ENCODE results near the gene FNDC11. TPM values are rescaled to one million over a fixed set of nuclear protein-coding genes. Genes with fewer than 3 reads are reported as not detected.

The FNDC11 gene
- polyA plus RNA-seq, 6 donors from 2014 or later: 0.08 to 5.2 (median 1.8) TPM

DNA sequence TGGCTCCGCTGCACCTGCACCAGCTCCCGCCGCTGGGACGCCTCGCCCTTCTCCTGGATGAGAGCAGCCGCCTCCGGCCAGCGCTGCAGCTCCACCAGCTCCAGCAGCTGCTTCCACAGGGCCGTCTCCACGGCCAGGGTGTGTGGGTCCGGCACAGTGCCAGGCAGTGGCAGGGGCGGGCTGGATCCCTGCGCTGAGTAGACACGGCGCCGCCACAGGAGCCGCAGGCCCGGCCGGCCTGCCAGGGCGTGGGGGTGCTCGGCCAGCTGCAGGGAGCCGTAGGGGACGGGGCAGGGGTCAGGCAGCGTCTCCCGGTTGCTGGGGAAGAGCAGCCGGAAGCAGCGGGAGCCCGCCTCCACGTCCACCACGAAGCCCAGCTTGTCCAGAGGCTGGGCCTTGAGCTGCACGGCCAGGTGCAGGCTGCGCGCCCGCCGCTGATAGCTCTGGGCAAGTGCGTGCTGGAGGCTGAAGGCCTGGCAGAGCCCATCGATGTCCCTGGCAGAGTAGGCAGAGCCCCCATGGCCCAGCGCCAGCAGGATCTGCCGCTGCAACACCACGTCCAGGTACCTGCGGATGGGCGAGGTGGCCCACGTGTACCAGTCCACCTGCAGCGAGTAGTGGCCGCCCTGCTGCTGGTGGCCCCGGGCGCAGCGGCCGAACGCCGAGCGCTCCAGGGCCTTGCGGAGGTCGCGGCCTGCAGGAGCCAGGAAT, 9.4 kb downstream of the FNDC11 start:
- Mint-ChIP-seq H3K9me3 (peaks cover 0 to 2% (median 0%) of the 10 kb centered on the region in 7 donors), H3K36me3 (peaks cover 0 to 6% of the 10 kb centered on the region in 2 donors), H3K27ac (no peak overlapping the region), H3K4me1 (peaks cover 13 to 22% (median 17%) of the 10 kb centered on the region in 3 donors), H3K27me3 (no peaks in the 10 kb centered on the region), H3K4me3 (no peak overlapping the region)
- DNase-seq (no peak), ATAC-seq (ENCODE audit: low read depth in 2 of 2) (no peak)

DNA sequence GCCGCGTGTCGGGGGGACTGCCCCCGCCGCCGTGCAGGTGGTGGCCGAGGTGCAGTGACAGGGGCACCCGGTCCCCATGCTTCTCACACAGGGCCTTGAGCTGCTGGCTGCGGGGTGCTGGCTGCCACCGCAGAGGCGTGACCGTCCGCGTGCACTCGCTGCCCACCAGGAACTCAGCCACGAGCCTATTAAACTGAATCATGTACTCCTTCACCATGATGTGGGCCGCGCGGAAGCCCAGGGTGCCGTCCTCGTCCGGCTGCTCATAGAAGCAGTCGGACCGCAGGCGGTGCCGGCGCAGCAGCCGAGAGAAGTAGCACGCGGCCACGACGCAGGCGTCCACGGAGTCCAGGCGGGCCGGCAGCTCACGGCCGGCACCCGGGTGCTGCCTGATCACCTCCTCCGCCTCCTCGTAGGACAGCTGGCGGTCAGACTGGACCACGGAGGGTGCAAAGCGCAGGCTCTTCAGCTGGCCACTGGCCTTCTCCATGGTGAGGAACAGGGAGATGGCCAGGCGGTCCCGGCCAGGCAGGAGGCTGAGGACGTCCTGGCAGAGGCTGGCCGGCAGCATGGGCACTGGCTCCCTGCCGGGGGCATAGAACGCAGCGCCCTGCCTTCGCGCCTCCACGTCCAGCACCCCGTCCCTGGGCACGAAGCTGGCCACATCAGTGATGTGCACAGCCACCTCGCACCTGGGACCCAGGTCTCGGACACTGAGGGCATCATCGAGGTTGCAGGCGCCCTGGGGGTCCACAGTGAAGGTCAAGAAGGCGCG, 10.3 kb downstream of the FNDC11 start:
- Mint-ChIP-seq H3K9me3 (peaks cover 0 to 2% (median 0%) of the 10 kb centered on the region in 7 donors), H3K4me3 (peak overlapping the region in 1 of 8 donors; percentile 42), H3K36me3 (peaks cover 0 to 6% of the 10 kb centered on the region in 2 donors), H3K27me3 (no peaks in the 10 kb centered on the region), H3K27ac (no peak overlapping the region), H3K4me1 (peaks cover 15 to 25% (median 22%) of the 10 kb centered on the region in 3 donors)
- DNase-seq (no peak), ATAC-seq (ENCODE audit: low read depth in 2 of 2) (no peak)

DNA sequence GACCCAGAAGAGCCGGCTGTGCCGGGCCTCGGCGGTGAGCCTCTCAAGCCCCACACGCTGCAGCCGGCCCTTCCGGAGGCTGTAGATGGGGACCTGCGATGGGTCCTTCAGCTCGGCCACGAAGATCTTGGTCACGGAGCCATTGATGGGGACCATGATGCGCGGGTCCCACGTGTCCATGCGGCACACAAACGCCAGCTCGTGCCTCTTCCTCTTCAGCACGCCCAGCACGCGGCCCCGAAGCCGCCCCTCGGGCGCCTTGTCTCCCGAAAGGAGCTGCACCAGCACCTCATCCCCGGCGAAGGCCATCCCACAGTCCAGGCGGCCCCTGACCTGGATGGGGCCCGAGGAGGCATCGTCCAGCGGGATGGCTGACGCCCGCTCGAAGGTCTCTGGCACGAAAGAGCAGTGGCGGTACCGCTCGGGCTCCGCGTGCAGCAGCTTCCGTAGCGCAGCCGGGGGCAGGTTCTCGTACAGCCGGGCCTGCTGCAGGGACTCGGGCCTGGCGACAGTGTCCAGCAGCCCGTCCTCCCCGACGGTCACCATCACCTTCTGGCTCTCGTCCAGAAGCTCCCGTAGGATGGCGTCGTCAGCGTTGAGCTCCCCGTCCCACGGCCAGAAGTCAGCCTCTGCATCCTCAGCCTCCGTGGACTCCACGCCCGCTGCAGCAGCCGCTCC, 11.2 kb downstream of the FNDC11 start:
- no peak for ATAC-seq (ENCODE audit: low read depth in 2 of 2)
- peak overlapping the region in 1 of 6 donors; percentile 82 for H3K27ac Mint-ChIP-seq
- H3K27me3 Mint-ChIP-seq: no peaks in the 10 kb centered on the region
- no peak overlapping the region for H3K4me3 Mint-ChIP-seq
- H3K4me1 Mint-ChIP-seq: peaks cover 22 to 34% (median 24%) of the 10 kb centered on the region in 3 donors
- peaks cover 0 to 5% of the 10 kb centered on the region in 2 donors for H3K36me3 Mint-ChIP-seq
- H3K9me3 Mint-ChIP-seq: peaks cover 0 to 2% (median 0%) of the 10 kb centered on the region in 7 donors
- DNase-seq: no peak

DNA sequence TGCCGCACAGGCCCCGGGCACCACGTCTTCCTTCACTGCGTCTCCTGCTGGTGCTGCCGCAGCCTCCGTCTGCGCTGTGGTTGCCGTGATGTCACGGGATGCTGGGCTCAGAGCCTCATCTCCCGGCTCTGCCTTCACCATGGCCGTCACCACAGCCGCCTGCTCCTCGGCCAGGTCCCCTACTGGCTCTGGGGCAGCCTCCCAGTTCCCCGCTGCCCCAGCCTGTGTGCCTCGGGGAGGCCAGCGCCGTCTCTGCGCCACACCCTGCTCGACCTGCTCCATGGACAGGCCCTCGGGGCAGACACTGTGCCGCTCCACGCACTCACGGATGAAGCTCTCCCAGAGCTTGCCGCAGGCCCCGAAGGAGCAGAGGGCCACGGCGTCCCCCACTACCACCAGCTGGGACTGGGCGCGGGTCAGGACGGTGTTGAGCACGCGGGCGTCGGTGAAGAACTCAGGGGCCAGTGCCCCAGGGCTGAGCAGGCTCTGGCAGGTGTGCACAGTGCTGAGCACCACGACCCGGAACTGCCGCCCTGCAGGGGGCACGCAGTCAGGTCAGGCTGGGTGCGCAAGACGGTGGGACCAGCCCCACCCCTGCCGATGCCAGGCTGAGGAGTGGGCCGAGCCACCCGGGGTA, 11.9 kb downstream of the FNDC11 start:
- H3K27me3 Mint-ChIP-seq: no peaks in the 10 kb centered on the region
- H3K27ac Mint-ChIP-seq: peak overlapping the region in 2 of 6 donors; percentile 63 to 82
- peak overlapping the region in 1 of 8 donors; percentile 25 for H3K4me3 Mint-ChIP-seq
- no peak for ATAC-seq (ENCODE audit: low read depth in 2 of 2)
- H3K36me3 Mint-ChIP-seq: no peaks in the 10 kb centered on the region
- H3K9me3 Mint-ChIP-seq: no peaks in the 10 kb centered on the region
- H3K4me1 Mint-ChIP-seq: peaks cover 20 to 30% (median 22%) of the 10 kb centered on the region in 3 donors
- no peak for DNase-seq

DNA sequence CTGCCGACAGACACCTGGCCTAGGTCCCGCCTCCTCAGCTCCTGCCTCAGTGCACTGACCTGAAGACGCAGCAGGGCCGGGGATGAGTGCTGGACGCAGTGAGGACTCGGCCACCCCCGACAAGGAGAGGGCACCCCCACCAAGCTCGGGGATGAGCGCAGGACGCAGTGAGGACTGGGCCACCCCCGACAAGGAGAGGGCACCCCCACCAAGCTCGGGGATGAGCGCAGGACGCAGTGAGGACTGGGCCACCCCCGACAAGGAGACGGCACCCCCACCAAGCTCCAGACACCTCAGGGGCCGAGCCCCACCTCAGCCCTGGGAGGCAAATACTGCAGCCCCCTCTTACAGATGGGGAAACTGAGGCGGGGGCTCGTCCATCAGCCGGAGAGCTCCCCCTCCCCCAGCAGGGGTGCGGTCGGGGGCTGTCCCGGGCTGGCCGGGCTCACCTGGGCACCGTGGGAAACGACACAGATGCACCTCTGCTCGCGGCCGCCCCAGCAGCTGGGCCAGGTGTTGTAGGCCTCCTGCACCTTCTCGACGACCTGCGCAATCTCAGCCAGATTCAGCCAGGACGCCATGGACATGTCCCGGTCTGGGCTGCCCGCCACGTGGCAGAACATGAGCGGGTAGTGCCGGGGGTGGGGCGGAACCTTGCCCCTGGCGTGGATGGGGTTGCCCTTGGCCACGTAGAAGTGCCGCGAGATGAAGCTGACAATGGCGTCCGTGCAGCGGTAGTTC, 12.6 kb downstream of the FNDC11 start:
- Mint-ChIP-seq H3K4me1 (peaks cover 20 to 30% (median 22%) of the 10 kb centered on the region in 3 donors), H3K27me3 (no peaks in the 10 kb centered on the region), H3K4me3 (peak overlapping the region in 6 of 8 donors; percentile 39 to 90 (median 84)), H3K36me3 (no peaks in the 10 kb centered on the region), H3K27ac (no peak overlapping the region), H3K9me3 (no peaks in the 10 kb centered on the region)
- no peak for ATAC-seq (ENCODE audit: low read depth in 2 of 2)
- no peak for DNase-seq

DNA sequence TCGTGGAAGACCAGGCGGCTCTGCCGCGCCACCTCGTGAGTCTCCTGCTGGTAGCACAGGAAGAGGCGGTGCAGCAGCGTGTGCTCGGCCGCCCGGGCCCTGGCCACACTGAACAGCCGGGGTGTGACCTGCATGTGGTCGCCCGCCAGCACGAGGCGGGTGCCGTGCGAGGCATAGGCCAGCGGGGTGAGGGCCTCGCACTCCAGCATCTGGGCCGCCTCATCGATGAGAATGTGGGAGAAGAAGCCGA, 13.1 kb downstream of the FNDC11 start:
- H3K9me3 Mint-ChIP-seq: no peaks in the 10 kb centered on the region
- H3K4me3 Mint-ChIP-seq: peak overlapping the region in 7 of 8 donors; percentile 39 to 93 (median 85)
- DNase-seq (peak; percentile 35), ATAC-seq (ENCODE audit: low read depth in 2 of 2) (peak; percentile 7 to 12)
- H3K36me3 Mint-ChIP-seq: no peaks in the 10 kb centered on the region
- peak overlapping the region in 2 of 6 donors; percentile 76 to 88 for H3K27ac Mint-ChIP-seq
- H3K27me3 Mint-ChIP-seq: no peaks in the 10 kb centered on the region
- peaks cover 20 to 30% (median 22%) of the 10 kb centered on the region in 3 donors for H3K4me1 Mint-ChIP-seq

DNA sequence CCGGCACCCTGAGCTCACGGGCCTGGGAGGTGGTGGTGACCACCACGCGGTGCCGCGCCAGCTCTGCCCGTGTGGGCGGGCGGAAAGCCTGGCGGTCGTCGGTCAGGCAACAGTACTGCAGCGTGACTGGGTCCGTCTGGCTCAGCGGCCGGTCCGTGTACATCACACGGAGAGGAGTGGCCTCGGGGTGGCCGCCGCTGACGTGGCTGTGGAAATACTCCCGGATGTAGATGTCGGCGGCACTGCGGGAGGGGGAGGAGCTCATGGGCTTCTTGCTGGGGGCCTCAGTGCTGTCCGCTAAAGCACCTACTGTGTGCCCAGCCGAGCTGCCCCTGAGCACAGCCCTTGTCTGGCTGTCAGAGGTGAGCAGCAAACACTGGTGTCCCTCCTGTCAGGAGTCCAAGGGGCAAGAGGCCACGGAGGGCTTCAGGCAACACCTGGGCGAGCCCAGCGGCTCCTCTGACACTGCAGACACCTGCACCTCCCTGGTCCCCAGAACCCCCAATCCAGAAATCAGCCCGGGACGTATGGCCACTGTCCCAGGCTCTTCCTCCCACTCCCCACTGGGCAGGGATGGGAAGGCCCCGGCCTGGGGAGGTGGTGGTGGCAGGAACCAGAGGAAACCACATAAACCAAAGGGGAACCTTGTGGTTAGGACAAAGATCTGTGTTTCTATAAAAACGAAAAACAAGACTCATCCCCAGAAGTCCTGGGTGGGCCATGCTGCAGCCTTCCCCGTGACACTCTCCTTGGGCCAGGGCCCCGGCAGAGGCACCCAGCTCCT, 13.6 kb downstream of the FNDC11 start:
- peak; percentile 76 for DNase-seq
- no peaks in the 10 kb centered on the region for H3K9me3 Mint-ChIP-seq
- H3K4me1 Mint-ChIP-seq: peaks cover 20 to 30% (median 22%) of the 10 kb centered on the region in 3 donors
- no peaks in the 10 kb centered on the region for H3K27me3 Mint-ChIP-seq
- H3K4me3 Mint-ChIP-seq: peak overlapping the region; percentile 84 to 93 (median 88)
- ATAC-seq (ENCODE audit: low read depth in 2 of 2): peak; percentile 79 to 82
- H3K27ac Mint-ChIP-seq: peak overlapping the region; percentile 66 to 92 (median 82)
- H3K36me3 Mint-ChIP-seq: no peaks in the 10 kb centered on the region

DNA sequence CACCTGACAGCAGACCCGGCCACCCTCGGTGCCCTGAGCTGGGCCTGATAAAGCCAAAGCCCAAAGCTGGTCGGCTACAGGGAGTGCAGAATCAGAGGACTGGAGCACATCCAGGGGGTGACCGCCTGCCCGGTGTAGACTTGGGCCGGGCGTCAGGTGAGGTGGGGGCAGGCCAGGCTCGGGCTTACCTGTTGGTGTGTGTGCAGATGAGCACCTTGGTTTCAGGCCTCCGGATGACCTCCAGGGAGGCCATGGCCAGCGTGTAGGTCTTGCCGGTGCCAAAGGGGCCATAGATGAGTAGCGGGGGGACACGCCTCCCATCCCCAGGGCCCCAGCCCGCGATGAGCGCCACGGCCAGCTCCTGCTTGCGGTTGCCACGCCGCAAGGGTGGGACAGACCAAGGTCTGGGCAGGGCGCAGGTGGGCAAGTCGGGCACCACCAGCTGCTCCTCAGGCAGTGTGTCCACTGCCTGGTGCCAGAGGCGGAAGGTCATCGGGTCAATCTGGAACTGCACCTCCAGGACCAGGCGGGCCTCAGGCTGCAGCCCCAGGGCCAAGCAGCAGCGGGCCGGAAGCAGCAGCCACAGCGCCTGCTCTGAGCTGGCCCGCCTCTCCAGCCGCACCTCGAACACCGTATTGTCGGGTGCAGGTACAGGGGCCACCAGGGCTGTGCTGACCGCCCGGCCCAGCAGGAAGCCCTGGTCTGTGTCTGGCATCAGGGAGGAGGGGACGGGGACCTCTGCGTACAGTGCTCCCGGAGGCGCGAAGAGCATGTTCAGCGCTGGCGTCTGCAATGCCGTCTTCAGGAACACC, 14.4 kb downstream of the FNDC11 start:
- H3K9me3 Mint-ChIP-seq: no peaks in the 10 kb centered on the region
- peak; percentile 3 to 8 for ATAC-seq (ENCODE audit: low read depth in 2 of 2)
- peaks cover 20 to 31% (median 22%) of the 10 kb centered on the region in 3 donors for H3K4me1 Mint-ChIP-seq
- H3K27ac Mint-ChIP-seq: peak overlapping the region; percentile 66 to 92 (median 82)
- H3K27me3 Mint-ChIP-seq: no peaks in the 10 kb centered on the region
- H3K36me3 Mint-ChIP-seq: no peaks in the 10 kb centered on the region
- peak overlapping the region; percentile 84 to 93 (median 88) for H3K4me3 Mint-ChIP-seq
- no peak for DNase-seq

DNA sequence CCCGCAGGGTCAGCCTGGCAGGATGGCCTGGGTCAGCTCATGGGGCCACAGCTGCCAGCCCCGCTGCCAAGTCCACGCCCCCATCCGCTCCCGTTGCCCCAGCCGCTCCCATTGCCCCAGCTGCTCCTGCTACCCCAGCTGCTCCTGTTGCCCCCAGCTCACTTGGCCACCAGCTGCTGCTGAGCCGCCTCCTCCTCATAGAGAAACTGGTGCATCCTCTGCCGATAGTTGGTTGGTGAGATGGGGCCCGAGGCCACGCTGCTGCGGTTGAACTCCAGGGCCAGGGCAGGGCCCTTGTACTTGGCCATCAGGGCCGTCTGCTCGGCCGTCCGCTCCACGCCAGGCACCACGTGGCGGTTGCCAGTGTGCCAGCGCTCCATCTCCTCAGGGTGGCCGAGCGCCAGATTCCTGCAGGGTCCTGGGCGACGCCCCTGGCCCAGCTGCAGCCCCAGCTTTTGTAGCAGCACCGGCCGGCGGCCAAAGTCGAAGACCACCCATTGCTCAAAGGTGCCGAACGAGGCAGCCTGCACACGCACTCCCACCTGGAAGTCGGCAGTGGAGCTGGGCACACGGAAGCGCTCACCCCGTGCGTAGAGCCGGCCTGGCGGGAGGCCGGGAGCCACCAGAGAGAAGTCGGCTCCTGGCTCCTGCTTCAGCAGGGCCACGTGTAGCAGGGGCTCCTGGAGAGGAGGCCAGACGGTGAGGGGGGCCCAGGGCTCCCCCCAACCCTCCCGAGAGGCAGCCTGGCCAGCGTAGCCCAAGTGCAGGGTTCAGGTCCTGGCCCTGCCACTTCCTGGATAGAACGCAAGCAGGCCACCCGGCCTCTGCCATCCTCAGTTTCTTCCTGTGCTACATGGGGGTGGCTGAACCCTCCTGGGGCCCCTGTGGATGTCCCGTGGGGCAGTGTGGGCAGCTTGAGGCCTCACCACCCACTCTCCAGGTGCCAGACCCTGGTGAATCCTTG, 15.3 kb downstream of the FNDC11 start:
- H3K27me3 Mint-ChIP-seq: no peaks in the 10 kb centered on the region
- H3K4me3 Mint-ChIP-seq: peak overlapping the region; percentile 52 to 93 (median 82)
- peaks cover 22 to 35% (median 28%) of the 10 kb centered on the region in 3 donors for H3K4me1 Mint-ChIP-seq
- DNase-seq: no peak
- no peaks in the 10 kb centered on the region for H3K36me3 Mint-ChIP-seq
- H3K9me3 Mint-ChIP-seq: no peaks in the 10 kb centered on the region
- H3K27ac Mint-ChIP-seq: peak overlapping the region in 2 of 6 donors; percentile 67 to 76
- ATAC-seq (ENCODE audit: low read depth in 2 of 2): no peak

DNA sequence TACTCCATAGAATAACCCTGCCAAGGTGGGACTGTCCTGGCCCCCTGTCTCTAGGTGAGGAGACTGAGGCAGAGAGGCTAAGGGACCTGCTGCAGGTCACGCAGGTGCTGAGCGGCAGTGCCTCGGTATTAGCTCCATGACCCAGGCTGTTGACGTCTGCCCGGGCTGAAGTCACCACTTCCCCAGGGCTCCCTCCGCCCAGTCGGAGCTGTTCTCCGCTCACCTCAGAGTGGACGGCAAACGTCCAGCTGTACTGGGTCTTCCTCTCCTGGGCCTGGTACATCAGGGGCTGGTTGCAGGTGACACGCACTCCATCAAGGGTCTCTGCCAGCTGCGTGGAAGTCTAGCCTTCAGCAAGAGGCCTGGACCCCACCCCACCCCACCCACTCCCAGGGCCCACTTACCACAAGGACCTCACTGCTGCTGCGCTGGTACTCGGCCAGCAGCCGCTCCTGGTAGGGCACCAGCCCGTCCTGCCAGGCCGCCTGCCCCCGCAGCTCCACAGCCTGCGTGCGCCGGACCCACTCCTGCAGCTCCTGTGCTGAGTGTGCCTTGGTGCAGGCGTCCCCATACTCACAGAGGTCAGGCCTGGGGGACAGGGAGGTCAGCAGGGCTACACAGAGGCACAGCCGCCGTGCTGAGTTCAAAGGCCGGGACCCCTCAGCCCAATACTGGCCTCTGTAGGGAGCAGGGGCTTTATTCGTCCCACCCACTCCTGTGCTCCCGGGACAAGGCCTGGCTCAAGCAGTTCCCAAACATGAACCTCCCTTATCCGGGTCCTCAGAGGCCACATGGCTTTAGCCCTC, 16.5 kb downstream of the FNDC11 start:
- Mint-ChIP-seq H3K4me1 (peaks cover 26 to 35% (median 28%) of the 10 kb centered on the region in 3 donors), H3K4me3 (peak overlapping the region in 6 of 8 donors; percentile 41 to 85 (median 52)), H3K27me3 (no peaks in the 10 kb centered on the region), H3K36me3 (no peaks in the 10 kb centered on the region), H3K27ac (peak overlapping the region in 1 of 6 donors; percentile 38), H3K9me3 (no peaks in the 10 kb centered on the region)
- no peak for DNase-seq
- ATAC-seq (ENCODE audit: low read depth in 2 of 2): no peak
